ENCODE results near the gene ZBTB22.
A peak's percentile ranks its signal among the peaks of the same experiment; 100 is the strongest.

The ZBTB22 gene

GRCh38 chr6:33297956-33298772 lies 19.4 kb downstream of the ZBTB22 start:
- H3K4me3 ChIP-seq (ENCODE audit: low read depth, low read length): peak overlapping the region; percentile 62
- 0 out of 2 replicates have a peak, but pooled peaks have one; percentile 7 for TF ChIP-seq CTCF (IDR thresholded peaks at IDR 0.05; ENCODE audit: borderline replicate concordance, insufficient read depth, low read depth, low read length)

- no peak for TF ChIP-seq CTCF (IDR thresholded peaks at IDR 0.05; ENCODE audit: borderline replicate concordance, insufficient read depth, low read depth, low read length)
- H3K4me3 ChIP-seq (ENCODE audit: low read depth, low read length): peak overlapping the region; percentile 62
Measured at GRCh38 chr6:33297406-33297955, 20.1 kb downstream of the ZBTB22 start.

- TF ChIP-seq CTCF (IDR thresholded peaks at IDR 0.05; ENCODE audit: borderline replicate concordance, insufficient read depth, low read depth, low read length): no peak
- H3K4me3 ChIP-seq (ENCODE audit: low read depth, low read length): no peak overlapping the region
Measured at GRCh38 chr6:33296797-33297405, 20.6 kb downstream of the ZBTB22 start.

- TF ChIP-seq CTCF (IDR thresholded peaks at IDR 0.05; ENCODE audit: borderline replicate concordance, insufficient read depth, low read depth, low read length): no peak
- no peak overlapping the region for H3K4me3 ChIP-seq (ENCODE audit: low read depth, low read length)
Measured at GRCh38 chr6:33295621-33296369, 21.7 kb downstream of the ZBTB22 start.

- TF ChIP-seq CTCF (IDR thresholded peaks at IDR 0.05; ENCODE audit: borderline replicate concordance, insufficient read depth, low read depth, low read length): no peak
- H3K4me3 ChIP-seq (ENCODE audit: low read depth, low read length): no peak overlapping the region
Measured at GRCh38 chr6:33294086-33294823, 23.3 kb downstream of the ZBTB22 start.

GRCh38 chr6:33292996-33293682 lies 24.4 kb downstream of the ZBTB22 start:
- no peak for TF ChIP-seq CTCF (IDR thresholded peaks at IDR 0.05; ENCODE audit: borderline replicate concordance, insufficient read depth, low read depth, low read length)
- no peak overlapping the region for H3K4me3 ChIP-seq (ENCODE audit: low read depth, low read length)
